Smooth muscle cell of the brain vasculature (primary cell): Measurements from ENCODE around the gene DALRD3.

Experiments
- DNase-seq: peaks from one replicate; pipeline ENCODE4 v3.0.0-alpha.2; 2012; ENCODE audit warnings: low read depth, low spot score

Gene DALRD3

DNA sequence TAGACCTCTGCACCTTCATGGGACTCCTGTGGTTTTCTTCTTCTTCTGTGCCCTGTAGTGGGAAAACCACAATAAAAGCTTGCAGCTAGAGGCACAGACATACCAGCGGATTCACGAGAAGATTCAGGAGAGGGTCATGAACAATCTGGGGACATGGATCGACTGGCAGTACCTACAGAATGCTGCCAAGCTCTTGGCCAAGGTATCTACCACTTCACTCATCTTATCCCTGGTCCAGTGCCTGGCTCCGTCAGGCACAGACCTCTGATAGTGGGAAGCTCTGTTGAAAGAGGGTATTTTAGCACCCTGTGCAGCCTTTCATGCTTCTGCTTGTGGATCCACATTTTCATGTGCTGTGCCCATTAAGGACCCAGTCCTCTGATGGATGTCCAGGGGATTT is 38.1 kb downstream of the DALRD3 start:
- no peak for DNase-seq

DNA sequence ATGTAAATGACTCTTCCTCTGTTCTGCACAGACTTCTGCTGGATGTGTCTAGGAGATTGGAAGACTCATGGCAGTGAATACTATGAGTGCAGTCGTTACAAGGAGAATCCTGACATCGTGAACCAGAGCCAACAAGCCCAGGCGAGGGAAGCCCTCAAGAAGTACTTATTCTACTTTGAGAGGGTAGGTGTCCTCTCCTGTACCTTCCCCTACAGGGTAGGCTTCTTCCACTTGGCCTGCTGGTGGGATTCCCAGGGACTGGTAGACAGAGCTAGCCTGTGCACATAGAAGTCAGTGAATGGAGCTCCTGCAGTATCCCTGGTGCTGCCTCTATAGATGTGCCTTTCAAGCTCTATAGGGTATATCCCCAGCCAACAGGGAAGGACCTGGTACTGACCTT is 38.9 kb downstream of the DALRD3 start:
- DNase-seq = no peak

DNA sequence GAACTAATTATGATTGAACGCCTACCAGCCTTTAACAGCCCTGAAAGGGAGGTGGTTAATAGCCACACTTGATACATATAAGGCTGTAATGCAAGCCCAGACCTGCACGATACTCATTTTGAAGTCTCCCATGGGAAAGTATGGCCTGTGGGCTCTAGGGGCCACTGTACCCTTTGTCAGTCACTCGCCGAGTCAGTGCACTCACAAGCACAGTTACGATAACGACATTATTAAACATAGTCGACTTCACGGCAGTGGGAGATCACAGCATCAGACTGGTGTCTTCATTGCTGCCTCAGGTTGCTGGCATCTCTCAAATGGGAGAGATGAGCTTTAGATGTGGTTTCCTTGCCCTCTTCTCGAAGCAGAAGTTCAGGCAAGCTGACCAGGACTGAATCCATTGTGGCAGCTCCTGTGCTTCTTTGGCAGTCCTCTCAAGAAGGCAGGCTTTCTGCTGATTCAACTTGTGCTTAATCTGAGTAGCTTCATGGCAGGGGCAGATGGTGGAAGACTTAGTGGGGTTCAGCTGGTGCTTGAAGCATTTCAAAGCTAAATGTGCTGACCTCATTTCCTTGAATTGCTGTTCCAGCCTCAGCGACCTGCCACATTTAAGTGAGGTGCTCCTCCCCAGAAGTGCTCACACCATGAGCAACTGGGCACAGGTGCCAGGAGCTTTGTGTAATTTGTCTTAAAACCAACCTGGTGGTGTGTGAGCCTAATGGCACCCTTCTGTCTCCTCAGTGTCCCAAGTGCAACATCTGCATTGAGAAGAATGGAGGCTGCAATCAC is 44.1 kb downstream of the DALRD3 start:
- DNase-seq = no peak

DNA sequence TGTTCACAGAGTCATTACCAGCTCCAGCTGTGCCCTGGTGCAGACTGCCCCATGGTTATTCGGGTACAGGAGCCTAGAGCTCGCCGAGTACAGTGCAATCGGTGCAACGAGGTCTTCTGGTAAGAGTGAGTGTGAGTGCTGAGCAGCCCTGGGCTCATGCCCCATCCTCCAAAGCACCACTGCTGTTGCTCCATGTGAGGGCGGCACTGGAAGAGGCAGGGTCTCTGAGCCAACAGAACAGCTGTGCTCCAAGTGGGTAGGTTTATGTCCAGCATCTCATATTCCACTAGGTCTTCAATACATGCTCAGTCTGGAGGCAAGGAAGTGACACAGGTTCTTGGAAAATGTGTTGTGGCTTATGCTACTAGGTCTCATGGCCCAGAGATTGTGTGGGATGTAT is 47.8 kb downstream of the DALRD3 start:
- DNase-seq = no peak

DNA sequence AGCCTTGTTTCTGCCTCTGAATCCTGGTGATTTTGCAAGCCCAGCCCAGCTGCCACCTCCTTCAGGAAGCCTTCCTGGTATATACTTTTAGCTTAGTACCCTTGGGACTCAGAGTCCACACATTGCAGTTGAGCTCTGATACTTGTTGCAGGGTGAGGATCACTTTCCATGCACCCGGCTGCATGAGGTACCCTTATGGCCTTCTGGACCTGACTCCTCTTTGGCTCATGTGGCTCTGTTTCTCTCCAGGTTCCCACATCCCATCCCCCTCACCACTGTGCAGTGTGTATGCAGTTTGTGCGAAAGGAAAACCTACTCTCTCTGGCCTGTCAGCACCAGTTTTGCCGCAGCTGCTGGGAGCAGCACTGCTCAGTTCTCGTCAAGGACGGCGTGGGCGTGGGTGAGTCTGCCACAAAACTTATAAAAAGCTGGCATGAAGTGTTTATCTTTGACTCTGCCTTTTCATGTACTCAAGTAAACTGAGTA is 51.5 kb downstream of the DALRD3 start:
- DNase-seq = no peak

DNA sequence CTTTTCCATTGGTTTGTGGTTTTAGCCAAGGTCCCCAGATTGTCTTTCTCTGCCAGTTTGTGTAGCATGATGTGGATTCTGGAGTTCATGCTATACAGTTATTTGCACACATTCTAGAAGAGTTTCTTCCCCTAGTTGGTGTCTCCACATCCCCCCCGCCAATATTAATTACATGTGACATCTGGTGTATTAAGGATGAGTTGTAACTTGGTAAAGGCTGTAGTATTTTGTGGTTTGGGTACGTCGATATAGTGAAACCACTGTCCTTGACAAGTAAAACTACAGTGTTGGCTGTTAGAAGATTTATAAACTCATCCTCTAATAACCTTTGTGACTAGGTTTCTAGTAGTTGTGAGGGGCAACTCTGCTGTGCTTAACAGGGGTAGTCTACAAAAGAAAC is 52.0 kb downstream of the DALRD3 start:
- DNase-seq = no peak
